Measurements from ENCODE around the gene NFKBIE.

- TF ChIP-seq CTCF (IDR thresholded peaks at IDR 0.05; ENCODE audit: insufficient read depth, low read length) (no peak), POLR2AphosphoS5 (IDR thresholded peaks at IDR 0.05; ENCODE audit: low read depth) (no peak), GABPA (IDR thresholded peaks at IDR 0.05; ENCODE audit: low read depth) (no peak)
Measured at GRCh38 chr6:44311304-44311703, 46.0 kb upstream of the NFKBIE start.

Data from HL-60 (cell line).